Measurements from ENCODE around the gene NAA10.

The NAA10 gene

DNA sequence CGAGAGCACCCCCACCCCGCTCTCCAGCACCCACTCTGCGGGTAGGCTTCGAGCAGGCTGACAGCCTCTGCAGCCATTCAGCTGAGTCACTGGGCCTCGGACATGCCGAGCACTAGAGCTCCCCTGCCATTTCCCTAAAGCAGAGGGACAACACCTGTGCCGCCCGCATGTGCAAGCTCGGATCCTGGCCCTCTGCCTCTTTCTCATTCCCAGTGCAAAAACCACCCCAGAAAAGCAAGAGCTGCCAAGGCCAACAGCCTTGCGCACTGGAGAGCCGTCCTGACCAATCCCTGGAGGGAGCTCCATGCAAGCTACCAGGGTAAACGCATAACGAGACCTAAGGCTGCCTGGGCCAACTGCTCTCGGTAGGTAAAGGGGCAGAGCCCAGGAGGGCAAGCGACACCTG, 31.4 kb upstream of the NAA10 start:
- no peak for DNase-seq

DNA sequence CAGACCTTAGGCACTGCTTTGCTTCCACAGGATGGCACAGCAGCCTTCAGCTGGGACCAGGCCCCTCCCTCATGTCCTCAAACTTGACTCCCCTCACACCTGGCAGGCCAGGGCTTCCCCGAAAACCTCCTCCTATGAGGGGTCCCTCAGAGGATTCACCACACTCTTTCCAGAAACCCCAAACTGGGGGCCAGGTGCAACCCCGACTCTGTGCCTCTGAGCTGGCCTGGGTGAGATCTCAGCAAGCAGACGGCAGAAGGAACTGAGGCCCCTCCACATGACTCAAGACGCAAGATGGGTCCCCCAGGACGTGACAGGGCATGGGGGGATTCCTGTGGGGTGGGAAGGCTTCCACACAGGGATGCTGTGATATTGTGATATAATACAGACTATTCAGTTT, 30.6 kb upstream of the NAA10 start:
- no peak for DNase-seq

- no peak for DNase-seq
Measured at GRCh38 chrX:153964105-153964504, 29.3 kb upstream of the NAA10 start.

DNA sequence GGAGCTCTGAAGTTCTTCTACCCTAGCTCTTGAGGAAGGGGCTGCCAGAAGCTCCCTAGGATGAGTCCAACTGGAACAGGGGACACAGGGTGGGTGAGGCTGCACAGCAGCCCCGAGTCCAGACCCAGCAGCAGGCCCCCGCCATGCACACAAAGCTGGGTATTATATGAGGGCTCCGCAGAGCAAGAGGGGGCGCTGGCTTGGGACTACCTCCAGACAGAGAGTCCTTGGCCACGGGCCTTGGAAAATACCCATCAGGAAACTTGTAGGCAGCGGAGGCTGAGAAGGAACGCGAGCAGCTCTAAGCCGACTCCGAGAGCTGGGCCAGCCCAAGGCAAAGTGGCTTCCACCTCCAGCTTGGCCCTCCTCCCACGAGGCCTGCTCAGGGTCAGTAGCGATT, 28.7 kb upstream of the NAA10 start:
- DNase-seq = no peak

- no peak for DNase-seq
Measured at GRCh38 chrX:153961292-153961691, 26.5 kb upstream of the NAA10 start.

DNA sequence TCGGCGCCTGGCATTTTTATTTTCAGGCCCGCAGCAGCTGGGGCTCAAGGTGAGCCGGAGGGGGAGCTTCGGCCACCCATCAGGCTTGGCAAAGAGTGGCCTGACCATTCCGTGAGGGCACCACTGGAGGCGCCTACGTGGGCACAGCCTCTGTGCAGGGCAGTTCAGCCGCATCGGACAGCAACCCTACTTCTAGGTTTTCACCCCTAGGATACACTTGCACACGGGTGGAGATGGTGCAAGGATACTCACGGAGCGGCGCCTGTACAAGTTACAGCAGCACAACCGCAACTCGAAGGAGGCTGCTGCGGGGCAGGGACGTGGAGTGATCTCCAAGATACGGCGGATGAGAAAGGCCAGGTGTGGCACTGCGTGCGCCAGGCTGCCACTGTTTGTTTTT, 25.9 kb upstream of the NAA10 start:
- no peak for DNase-seq

- DNase-seq = no peak
Measured at GRCh38 chrX:153960077-153960476, 25.2 kb upstream of the NAA10 start.

GRCh38 chrX:153959649-153960048, 24.8 kb upstream of the NAA10 start:
- no peak for DNase-seq

DNA sequence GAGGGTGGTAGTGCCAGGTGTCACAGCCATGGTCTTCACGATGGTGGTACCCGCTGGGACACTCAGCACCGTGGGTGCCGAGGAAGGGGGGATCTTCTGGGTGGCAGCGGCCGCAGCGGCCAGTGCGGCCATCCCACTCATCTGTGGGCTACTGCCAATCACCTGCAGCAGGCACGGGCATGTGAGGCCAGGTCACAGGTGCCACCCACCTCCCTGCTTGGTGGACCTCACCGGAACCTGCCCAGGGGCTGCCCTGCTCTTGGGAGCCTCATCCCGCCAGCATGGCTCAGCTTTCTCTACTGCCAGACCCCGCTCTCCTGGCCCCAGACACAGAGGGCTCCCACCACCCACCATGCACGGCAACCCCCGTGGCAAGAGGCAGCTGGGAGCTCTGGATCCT, 23.8 kb upstream of the NAA10 start:
- DNase-seq = no peak

DNA sequence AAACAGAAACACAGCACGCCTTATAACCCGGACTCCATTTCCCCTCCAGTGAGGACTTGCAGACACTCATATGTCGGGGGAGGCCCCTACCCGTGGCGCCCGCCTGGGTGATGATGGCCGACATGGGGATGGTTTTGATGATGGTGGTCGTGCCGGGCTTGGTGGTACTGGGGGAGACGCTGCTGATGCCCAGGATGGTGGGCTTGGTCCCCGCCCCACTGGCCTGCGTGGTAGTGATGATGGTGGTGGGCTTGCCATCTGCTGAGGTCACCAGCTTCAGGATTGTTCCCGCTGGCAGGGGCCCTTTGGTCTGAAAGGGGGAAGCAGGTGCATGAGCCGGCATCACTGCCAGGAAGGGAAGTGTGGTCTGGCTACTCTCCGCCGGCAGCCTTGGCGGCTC, 22.4 kb upstream of the NAA10 start:
- DNase-seq = no peak

- no peak for DNase-seq
Measured at GRCh38 chrX:153956044-153956907, 21.4 kb upstream of the NAA10 start.

GRCh38 chrX:153955228-153955732, 20.4 kb upstream of the NAA10 start:
- no peak for DNase-seq

GRCh38 chrX:153954558-153955227, 19.9 kb upstream of the NAA10 start:
- no peak for DNase-seq

- DNase-seq = no peak
Measured at GRCh38 chrX:153953892-153954557, 19.2 kb upstream of the NAA10 start.

- no peak for DNase-seq
Measured at GRCh38 chrX:153953342-153953830, 18.5 kb upstream of the NAA10 start.

DNA sequence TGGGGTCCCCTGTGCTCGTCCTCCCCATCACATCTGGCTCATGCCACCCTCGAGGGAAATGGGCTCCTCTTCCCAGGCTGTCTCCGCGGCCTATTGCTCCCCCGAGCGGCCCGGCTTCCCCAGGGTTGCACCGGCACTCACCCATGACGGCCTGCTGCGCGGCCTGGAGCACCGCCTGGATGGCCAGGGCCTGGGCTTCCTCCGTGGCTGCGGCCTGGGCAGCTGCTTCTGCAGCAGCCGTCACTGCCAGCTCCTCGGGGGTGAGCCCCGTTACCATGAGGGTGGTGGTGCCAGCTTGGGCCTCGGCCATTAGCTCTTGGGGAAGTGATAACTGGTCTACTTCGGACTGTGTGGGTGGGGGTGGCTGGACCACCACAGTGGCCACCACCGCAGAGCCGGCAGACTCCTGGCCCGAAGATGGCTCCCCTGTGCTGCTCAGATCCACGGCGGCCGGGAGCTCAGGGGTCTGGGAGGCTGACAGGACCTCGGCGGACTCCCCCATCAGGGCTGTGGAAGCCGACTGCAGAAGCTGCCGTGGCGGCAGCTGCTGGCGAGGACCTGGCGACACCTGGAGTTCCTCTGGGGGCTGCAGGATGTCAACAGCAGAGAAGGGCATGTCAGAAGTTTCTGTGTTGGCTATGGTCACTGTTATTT, 17.7 kb upstream of the NAA10 start:
- no peak for DNase-seq

DNA sequence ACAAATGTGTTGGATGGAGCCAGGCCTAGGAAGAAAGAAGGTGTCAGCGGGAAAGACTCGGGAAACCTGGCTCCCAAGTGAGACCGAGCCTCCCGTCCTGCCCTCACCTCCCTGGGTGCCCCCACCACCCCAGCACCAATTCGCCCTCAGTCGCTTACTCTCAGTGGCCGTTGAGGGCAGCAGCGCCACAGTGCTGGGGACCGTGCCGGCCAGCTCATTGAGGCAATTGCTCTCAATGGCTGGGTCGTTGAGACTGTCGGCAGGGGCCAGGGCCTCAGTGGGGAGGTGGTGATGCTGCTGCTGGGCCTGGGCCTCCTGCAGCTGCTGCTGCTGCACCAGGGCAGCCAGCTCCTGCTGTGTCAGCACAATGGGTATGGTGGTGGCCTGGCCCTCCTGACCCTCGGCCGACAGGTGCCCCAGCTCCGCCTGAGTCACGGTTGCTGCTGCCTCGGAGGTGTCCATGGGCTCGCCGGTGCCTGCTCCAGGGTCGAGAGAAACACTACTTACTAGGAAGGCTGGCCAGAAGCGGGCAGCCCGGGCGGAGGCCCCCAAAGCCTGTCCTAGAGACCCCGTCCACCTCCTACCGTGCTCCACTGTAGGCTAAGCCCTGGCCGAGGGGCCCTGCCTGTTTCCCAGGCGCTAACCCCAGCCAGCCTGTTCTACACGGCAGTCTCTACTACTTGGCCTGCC, 17.0 kb upstream of the NAA10 start:
- DNase-seq = no peak

- no peak for DNase-seq
Measured at GRCh38 chrX:153950127-153950526, 15.3 kb upstream of the NAA10 start.

GRCh38 chrX:153948847-153949805, 14.3 kb upstream of the NAA10 start:
- no peak for DNase-seq

- DNase-seq = no peak
Measured at GRCh38 chrX:153948002-153948466, 13.2 kb upstream of the NAA10 start.
